ENCODE measurements around the gene MAGI2. TPM values are rescaled to one million over a fixed set of nuclear protein-coding genes. Genes with fewer than 3 reads are reported as not detected.
"Not testable (repeated sequence)": the region's sequence is repeated elsewhere in the genome, so short reads cannot be mapped to it uniquely, and the experiment has no call there.

The MAGI2 gene
- total RNA-seq, 1 donor from 2014 or later: 0.38 TPM

DNA sequence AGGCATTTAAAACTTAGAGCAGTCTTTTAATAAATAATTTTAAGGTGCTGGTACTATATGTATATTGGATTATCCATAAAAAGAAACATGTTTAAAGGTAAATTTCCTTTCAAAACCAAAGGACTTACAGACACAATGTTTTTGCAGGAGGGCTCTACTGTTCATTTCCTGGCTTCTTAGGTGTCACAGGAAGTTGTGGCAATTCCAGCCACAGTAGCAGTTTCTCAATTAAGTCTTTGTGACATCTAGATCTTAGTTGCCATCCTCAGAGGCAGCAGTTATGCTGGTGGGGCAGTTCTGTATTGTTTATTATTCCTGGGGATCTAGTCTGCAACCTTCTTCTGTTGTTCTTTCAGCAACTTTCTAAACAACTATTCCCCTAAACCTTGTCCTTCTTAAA, 460.1 kb downstream of the MAGI2 start:
- ATAC-seq (ENCODE audit: low read depth) (no peak), DNase-seq (no peak)
- ChIA-PET CTCF (no interaction called here), POLR2A (no interaction called here)
- Mint-ChIP-seq H3K4me3 (no peak overlapping the region), H3K4me1 (no peaks in the 10 kb centered on the region), H3K36me3 (ENCODE audit: low read depth) (no peaks in the 10 kb centered on the region), H3K27ac (no peak overlapping the region), H3K27me3 (no peaks in the 10 kb centered on the region), H3K9me3 (no peaks in the 10 kb centered on the region)
- intact Hi-C loops (cut with micrococcal nuclease): no loop called here
- TF ChIP-seq, protein P1, sequence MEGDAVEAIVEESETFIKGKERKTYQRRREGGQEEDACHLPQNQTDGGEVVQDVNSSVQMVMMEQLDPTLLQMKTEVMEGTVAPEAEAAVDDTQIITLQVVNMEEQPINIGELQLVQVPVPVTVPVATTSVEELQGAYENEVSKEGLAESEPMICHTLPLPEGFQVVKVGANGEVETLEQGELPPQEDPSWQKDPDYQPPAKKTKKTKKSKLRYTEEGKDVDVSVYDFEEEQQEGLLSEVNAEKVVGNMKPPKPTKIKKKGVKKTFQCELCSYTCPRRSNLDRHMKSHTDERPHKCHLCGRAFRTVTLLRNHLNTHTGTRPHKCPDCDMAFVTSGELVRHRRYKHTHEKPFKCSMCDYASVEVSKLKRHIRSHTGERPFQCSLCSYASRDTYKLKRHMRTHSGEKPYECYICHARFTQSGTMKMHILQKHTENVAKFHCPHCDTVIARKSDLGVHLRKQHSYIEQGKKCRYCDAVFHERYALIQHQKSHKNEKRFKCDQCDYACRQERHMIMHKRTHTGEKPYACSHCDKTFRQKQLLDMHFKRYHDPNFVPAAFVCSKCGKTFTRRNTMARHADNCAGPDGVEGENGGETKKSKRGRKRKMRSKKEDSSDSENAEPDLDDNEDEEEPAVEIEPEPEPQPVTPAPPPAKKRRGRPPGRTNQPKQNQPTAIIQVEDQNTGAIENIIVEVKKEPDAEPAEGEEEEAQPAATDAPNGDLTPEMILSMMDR (IDR thresholded peaks at IDR 0.05): no peak

DNA sequence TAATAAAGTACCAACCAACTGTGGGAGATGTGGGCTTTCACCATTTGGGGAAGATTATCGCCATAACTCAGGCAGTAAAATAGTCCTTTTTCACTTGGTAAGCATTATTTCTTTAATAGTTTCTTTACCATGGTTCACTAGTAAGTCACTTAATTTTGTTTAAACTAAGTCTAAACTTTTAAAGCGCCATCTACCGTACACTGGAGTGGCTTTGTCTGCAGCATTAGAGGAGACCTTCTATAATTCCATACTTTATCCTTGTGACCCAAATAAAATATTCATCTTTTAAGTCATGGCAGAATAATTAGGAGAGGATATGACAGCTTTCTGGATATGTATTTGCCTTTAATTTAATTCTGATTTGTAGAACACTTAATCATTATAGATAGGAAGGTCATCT, 468.0 kb downstream of the MAGI2 start:
- POLR2A ChIA-PET: no interaction called here
- DNase-seq: no peak
- Mint-ChIP-seq H3K9me3 (no peaks in the 10 kb centered on the region), H3K27me3 (no peaks in the 10 kb centered on the region), H3K27ac (no peak overlapping the region), H3K36me3 (ENCODE audit: low read depth) (no peaks in the 10 kb centered on the region), H3K4me3 (no peak overlapping the region), H3K4me1 (no peaks in the 10 kb centered on the region)
- CTCF ChIA-PET: no interaction called here
- no peak for ATAC-seq (ENCODE audit: low read depth)
- intact Hi-C loops (cut with micrococcal nuclease): no loop called here
- TF ChIP-seq, protein P1 (IDR thresholded peaks at IDR 0.05): no peak

DNA sequence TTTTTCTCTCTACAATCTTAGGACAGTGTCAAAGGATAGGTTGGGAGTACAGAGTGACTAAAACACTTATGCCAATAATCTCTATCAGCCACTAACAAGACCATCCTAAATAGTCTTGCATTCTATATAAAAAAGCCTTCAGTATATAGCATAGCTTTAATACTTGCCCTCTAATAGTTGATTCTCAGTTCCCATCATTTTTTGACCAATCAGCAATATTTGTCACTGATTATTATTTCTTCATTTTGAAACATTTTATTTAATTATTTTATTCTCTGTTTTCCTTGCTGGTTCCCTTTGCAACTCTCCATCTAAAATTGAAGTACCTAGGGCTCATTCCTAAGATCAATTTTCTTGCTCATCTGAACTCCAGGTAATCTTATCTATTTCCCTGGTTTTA, 470.0 kb downstream of the MAGI2 start:
- intact Hi-C loops (cut with micrococcal nuclease): no loop called here
- H3K27ac Mint-ChIP-seq: no peak overlapping the region
- TF ChIP-seq, protein P1 (IDR thresholded peaks at IDR 0.05): no peak
- H3K9me3 Mint-ChIP-seq: no peaks in the 10 kb centered on the region
- no peak for ATAC-seq (ENCODE audit: low read depth)
- H3K4me1 Mint-ChIP-seq: no peaks in the 10 kb centered on the region
- H3K4me3 Mint-ChIP-seq: no peak overlapping the region
- H3K27me3 Mint-ChIP-seq: no peaks in the 10 kb centered on the region
- ChIA-PET CTCF (no interaction called here), POLR2A (no interaction called here)
- no peaks in the 10 kb centered on the region for H3K36me3 Mint-ChIP-seq (ENCODE audit: low read depth)
- DNase-seq: no peak

DNA sequence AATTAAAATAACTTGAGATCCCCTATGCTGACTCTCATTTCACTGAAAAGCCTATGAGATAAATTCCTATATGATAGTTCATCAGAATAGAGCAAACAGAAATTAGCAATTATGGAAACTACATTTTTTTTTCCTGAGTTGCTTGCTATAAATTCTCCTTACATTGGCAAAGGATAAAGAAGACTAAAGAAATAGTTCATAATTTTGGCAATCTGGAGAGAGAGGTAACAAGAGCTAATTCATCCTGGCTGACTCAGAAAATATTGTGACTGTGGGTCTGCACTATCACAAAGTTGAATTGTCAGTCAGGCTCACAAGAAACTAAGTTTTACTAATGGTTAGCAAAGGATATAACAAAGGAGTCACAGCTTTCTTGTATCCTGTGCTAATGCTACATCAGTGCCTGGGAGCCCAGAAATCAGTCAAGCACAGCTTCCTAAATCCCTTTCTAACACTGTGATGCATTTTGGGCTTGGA, 483.0 kb downstream of the MAGI2 start:
- intact Hi-C loops (cut with micrococcal nuclease): no loop called here
- H3K4me3 Mint-ChIP-seq: no peak overlapping the region
- no peak for ATAC-seq (ENCODE audit: low read depth)
- POLR2A ChIA-PET: no interaction called here
- H3K27me3 Mint-ChIP-seq: no peaks in the 10 kb centered on the region
- no peaks in the 10 kb centered on the region for H3K4me1 Mint-ChIP-seq
- no peak overlapping the region for H3K27ac Mint-ChIP-seq
- no peak for DNase-seq
- TF ChIP-seq, protein P1 (IDR thresholded peaks at IDR 0.05): no peak
- CTCF ChIA-PET: no interaction called here
- H3K36me3 Mint-ChIP-seq (ENCODE audit: low read depth): no peaks in the 10 kb centered on the region
- H3K9me3 Mint-ChIP-seq: no peaks in the 10 kb centered on the region

DNA sequence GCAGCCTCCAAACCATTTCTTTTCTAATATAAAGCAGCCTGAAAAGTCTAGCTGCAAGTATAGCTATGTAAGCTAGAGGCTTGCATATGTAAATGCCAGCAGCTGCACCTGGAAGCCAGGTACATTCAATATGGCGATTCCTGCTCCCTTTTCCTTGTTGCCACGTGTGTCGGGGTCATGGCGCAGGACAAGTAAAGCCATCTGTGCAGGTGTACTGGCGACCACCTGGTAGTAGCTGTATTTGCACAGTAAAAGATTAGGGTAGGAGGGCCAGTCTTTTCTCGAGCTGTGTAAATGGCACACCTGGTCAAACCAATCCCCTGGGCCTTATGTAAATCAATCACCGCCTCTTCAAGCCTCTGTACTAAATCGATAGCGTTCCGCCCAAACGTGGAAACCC, 484.5 kb downstream of the MAGI2 start:
- ATAC-seq (ENCODE audit: low read depth) (no peak), DNase-seq (no peak)
- Mint-ChIP-seq H3K9me3 (no peaks in the 10 kb centered on the region), H3K4me3 (no peak overlapping the region), H3K36me3 (ENCODE audit: low read depth) (no peaks in the 10 kb centered on the region), H3K27ac (no peak overlapping the region), H3K27me3 (no peaks in the 10 kb centered on the region), H3K4me1 (no peaks in the 10 kb centered on the region)
- intact Hi-C loops (cut with micrococcal nuclease): no loop called here
- TF ChIP-seq, protein P1 (IDR thresholded peaks at IDR 0.05): no peak
- ChIA-PET POLR2A (no interaction called here), CTCF (no interaction called here)

DNA sequence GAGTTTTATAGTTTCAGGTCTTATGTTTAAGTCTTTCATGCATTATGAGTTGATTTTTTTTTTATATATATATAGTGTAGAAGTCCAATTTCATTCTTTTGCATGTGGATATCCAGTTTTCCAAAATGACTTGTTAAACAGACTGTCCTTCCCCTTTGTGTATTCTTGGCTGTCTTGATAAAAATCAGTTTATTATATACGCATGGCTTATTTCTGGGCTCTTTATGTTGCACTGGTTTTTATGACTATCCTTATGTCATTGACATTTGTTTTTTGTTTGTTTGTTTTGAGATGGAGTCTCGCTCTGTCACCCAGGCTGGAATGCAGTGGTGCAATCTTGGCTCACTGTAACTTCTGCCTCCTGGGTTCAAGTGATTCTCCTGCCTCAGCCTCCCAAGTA, 485.9 kb downstream of the MAGI2 start:
- H3K27ac Mint-ChIP-seq; CTCF ChIA-PET; H3K4me3 Mint-ChIP-seq; H3K36me3 Mint-ChIP-seq (ENCODE audit: low read depth); H3K27me3 Mint-ChIP-seq; H3K4me1 Mint-ChIP-seq; intact Hi-C loops (cut with micrococcal nuclease); H3K9me3 Mint-ChIP-seq; ATAC-seq (ENCODE audit: low read depth); POLR2A ChIA-PET; DNase-seq: not testable (repeated sequence)

All from activated B cell treated with CpG ODN at 0.5 μM for 24 hours (primary cell).